A204.1 (cell line): ENCODE results near the gene MEIS3.

ENCODE experiments used
- FAIRE-seq: peaks from 2 replicates; lab custom pipeline; 2012; peaks lifted over from hg19 to GRCh38; lab: Jason Lieb, UNC

The MEIS3 gene

DNA sequence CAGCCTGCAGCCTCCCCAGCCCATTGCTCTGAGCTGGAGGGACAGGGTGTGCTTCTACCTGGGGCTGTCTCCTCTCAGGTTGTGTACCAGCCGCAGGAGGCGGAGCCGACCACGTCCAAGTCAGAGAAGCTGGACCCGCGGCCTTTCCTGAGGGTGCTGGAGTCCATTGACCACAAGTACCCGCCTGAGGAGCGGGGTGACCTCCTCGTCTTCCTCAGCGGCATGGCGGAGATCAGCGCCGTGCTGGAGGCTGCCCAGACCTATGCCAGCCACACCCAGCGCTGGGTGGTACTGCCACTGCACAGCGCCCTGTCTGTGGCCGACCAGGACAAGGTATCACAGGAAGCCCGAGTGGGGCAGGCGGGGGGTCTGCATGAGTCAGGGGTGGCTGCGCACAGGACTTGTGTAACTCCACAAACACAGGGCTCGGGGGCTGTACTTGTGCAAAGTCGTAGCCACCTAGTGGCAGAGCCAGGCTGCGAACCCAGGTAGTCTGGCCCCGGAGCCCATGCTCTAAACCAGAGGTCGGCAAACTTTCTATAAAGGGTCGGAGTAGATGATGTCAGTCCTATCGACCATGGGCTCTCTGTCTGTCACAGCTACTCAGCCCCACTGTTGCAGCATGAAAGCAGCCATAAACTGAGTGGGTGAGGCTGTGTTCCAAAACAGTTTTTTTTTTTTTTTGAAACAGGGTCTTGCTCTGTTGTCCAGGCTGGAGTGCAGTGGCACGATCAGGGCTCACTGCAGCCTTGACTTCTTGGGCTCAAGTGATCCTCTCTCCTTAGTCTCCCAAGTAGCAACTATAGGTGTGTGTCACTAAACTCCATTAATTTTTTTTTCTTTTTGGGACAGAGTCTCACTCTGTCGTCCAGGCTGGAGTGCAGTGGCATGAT, 61.3 kb downstream of the MEIS3 start:
- no peak for FAIRE-seq

DNA sequence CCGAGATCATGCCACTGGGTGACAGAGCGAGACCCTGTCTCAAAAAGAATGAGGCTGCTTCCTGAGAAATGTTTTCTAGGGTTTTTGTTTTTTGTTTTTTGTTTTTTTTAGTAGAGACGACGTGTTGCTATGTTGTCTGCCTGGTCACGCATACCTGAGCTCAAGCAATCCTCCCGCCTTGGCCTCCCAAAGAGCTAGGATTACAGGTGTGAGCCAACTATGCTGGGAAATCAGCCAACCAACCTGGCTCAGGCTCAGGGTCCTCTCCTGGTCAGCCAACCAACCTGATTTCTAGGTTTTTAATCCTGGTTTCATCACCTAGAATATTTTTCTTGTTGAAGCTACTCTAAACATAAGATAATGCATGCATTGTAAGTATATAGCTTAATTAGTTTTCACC, 62.4 kb downstream of the MEIS3 start:
- FAIRE-seq: no peak

DNA sequence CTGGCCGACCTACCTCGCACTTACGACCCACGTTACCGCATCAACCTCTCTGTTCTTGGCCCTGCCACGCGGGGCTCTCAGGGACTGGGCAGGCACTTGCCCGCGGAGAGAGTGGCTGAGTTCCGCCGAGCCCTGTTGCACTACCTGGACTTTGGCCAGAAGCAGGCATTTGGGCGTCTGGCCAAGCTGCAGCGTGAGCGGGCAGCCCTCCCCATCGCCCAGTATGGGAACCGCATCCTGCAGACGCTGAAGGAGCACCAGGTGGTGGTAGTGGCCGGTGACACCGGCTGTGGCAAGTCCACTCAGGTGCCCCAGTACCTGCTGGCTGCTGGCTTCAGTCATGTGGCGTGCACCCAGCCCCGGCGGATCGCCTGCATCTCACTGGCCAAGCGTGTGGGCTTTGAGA, 66.0 kb downstream of the MEIS3 start:
- no peak for FAIRE-seq
